GM19324 (cell line): Measurements from ENCODE around the gene TANGO6.
"Not testable (repeated sequence)": the region's sequence is repeated elsewhere in the genome, so short reads cannot be mapped to it uniquely, and the experiment has no call there.

Experiments
- ATAC-seq: cut with Tn5 transposase; IDR thresholded peaks from one replicate; pipeline ENCODE4 v1.9.1; 2021; ENCODE audit warnings: mild to moderate bottlenecking, moderate library complexity; ENCODE audit not compliant: unreplicated experiment, low FRiP score

The TANGO6 gene

GRCh38 chr16:69111876-69112230, 268.5 kb downstream of the TANGO6 start:
- no peak for ATAC-seq

GRCh38 chr16:69112285-69113129, 269.2 kb downstream of the TANGO6 start:
- ATAC-seq: peak; percentile 54

GRCh38 chr16:69113216-69113615, 269.9 kb downstream of the TANGO6 start:
- peak; percentile 16 for ATAC-seq

GRCh38 chr16:69114346-69114975, 271.1 kb downstream of the TANGO6 start:
- ATAC-seq: no peak

- no peak for ATAC-seq
These were observed 271.6 kb downstream of the TANGO6 start for GRCh38 chr16:69114976-69115355.

GRCh38 chr16:69115361-69115760, 272.0 kb downstream of the TANGO6 start:
- ATAC-seq: no peak

- no peak for ATAC-seq
These were observed 272.5 kb downstream of the TANGO6 start for GRCh38 chr16:69115837-69116236.

- ATAC-seq: no peak
These were observed 273.0 kb downstream of the TANGO6 start for GRCh38 chr16:69116256-69116875.

GRCh38 chr16:69116906-69117305, 273.6 kb downstream of the TANGO6 start:
- no peak for ATAC-seq

GRCh38 chr16:69118468-69118867, 275.1 kb downstream of the TANGO6 start:
- no peak for ATAC-seq

GRCh38 chr16:69118994-69119393, 275.7 kb downstream of the TANGO6 start:
- no peak for ATAC-seq

- ATAC-seq: no peak
These were observed 276.2 kb downstream of the TANGO6 start for GRCh38 chr16:69119536-69119935.

GRCh38 chr16:69120096-69120664, 276.8 kb downstream of the TANGO6 start:
- no peak for ATAC-seq

GRCh38 chr16:69123910-69124309, 280.6 kb downstream of the TANGO6 start:
- ATAC-seq: no peak

- ATAC-seq: not testable (repeated sequence)
These were observed 281.1 kb downstream of the TANGO6 start for GRCh38 chr16:69124406-69124805.

GRCh38 chr16:69124961-69125360, 281.6 kb downstream of the TANGO6 start:
- not testable (repeated sequence) for ATAC-seq

- no peak for ATAC-seq
These were observed 282.9 kb downstream of the TANGO6 start for GRCh38 chr16:69126221-69126620.

- not testable (repeated sequence) for ATAC-seq
These were observed 283.5 kb downstream of the TANGO6 start for GRCh38 chr16:69126801-69127200.

- ATAC-seq: no peak
These were observed 284.7 kb downstream of the TANGO6 start for GRCh38 chr16:69127966-69128510.

- no peak for ATAC-seq
These were observed 287.1 kb downstream of the TANGO6 start for GRCh38 chr16:69130461-69130860.
